Measurements from ENCODE around the gene C2CD4B. TPM values are rescaled to one million over a fixed set of nuclear protein-coding genes. Genes with fewer than 3 reads are reported as not detected.

The C2CD4B gene
- polyA plus RNA-seq, 2 donors, result 0.29 TPM

DNA sequence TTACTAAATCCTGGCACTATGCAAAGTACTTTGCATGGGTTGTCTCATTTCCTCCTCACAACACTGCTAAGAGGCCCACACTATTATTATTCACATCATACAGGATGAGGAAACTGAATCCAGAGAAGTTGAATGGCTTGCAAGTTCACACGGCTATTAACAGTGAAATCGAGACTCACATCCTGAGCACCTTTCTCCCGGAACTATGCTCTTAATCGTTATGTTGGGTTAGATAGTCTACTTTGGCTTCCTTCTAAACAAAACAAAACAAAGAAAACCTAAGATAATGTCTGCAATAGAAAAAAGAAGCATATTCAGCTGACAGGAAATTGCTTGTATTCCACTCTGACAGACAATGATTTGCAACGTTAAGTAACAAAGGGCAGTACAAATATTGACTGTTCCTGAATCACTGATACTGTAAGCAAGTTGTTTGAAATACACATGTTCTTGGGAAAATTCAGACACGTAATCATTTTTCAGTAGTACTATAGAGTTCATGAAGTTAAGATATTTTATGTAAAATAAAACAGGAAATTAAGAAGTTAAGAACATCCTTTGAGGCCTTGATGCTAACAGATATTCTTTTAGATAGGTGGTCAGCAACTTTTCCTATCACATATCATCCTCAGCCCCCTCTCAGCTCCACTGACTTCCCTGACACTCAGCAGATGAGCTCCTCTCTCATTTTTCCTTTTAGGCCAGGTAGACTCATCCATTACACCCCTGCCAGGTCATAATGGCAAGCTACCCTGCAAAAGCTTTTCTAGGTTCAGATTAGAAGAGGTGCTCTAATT lies 40.7 kb downstream of the C2CD4B start:
- Histone ChIP-seq H3K36me3 (ENCODE audit: control insufficient read depth in 2 of 2, insufficient read depth in 2 of 2, low read length in 1 of 2) (no peaks in the 10 kb centered on the region), H3K27ac (ENCODE audit: low read depth in 2 of 2, low read length in 1 of 2) (no peak overlapping the region), H3K4me3 (ENCODE audit: low read depth in 1 of 2, low read length in 2 of 2) (no peak overlapping the region), H3K4me1 (ENCODE audit: control insufficient read depth in 2 of 2, insufficient read depth in 2 of 2, low read length in 1 of 2) (peaks cover 0 to 3% of the 10 kb centered on the region in 2 donors), H3K9me3 (ENCODE audit: control insufficient read depth in 2 of 2, insufficient read depth in 1 of 2, low read depth in 1 of 2, low read length in 1 of 2) (no peaks in the 10 kb centered on the region), H3K27me3 (ENCODE audit: control insufficient read depth in 1 of 2, insufficient read depth in 2 of 2, low read length in 2 of 2) (no peaks in the 10 kb centered on the region)
- WGBS, 2 donors, result 41 to 60% methylated on average over 6 of the region's 6 CpGs

GRCh38 chr15:62122249-62122648 lies 42.8 kb downstream of the C2CD4B start:
- Histone ChIP-seq H3K27me3 (ENCODE audit: control insufficient read depth in 1 of 2, insufficient read depth in 2 of 2, low read length in 2 of 2) (no peaks in the 10 kb centered on the region), H3K27ac (ENCODE audit: low read depth in 2 of 2, low read length in 1 of 2) (no peak overlapping the region), H3K4me3 (ENCODE audit: low read depth in 1 of 2, low read length in 2 of 2) (no peak overlapping the region), H3K9me3 (ENCODE audit: control insufficient read depth in 2 of 2, insufficient read depth in 1 of 2, low read depth in 1 of 2, low read length in 1 of 2) (no peaks in the 10 kb centered on the region), H3K36me3 (ENCODE audit: control insufficient read depth in 2 of 2, insufficient read depth in 2 of 2, low read length in 1 of 2) (no peaks in the 10 kb centered on the region), H3K4me1 (ENCODE audit: control insufficient read depth in 2 of 2, insufficient read depth in 2 of 2, low read length in 1 of 2) (peaks cover 0 to 8% of the 10 kb centered on the region in 2 donors)
- 88 to 91% methylated on average over 2 of the region's 2 CpGs for whole genome bisulfite sequencing, 2 donors

- Histone ChIP-seq H3K9me3 (ENCODE audit: control insufficient read depth in 2 of 2, insufficient read depth in 1 of 2, low read depth in 1 of 2, low read length in 1 of 2) (no peaks in the 10 kb centered on the region), H3K4me1 (ENCODE audit: control insufficient read depth in 2 of 2, insufficient read depth in 2 of 2, low read length in 1 of 2) (peaks cover 0 to 8% of the 10 kb centered on the region in 2 donors), H3K27ac (ENCODE audit: low read depth in 2 of 2, low read length in 1 of 2) (no peak overlapping the region), H3K27me3 (ENCODE audit: control insufficient read depth in 1 of 2, insufficient read depth in 2 of 2, low read length in 2 of 2) (no peaks in the 10 kb centered on the region), H3K36me3 (ENCODE audit: control insufficient read depth in 2 of 2, insufficient read depth in 2 of 2, low read length in 1 of 2) (no peaks in the 10 kb centered on the region), H3K4me3 (ENCODE audit: low read depth in 1 of 2, low read length in 2 of 2) (no peak overlapping the region)
- WGBS, 2 donors, result 80 to 82% methylated on average over 8 of the region's 8 CpGs
These were observed 43.6 kb downstream of the C2CD4B start for GRCh38 chr15:62121273-62122015.

GRCh38 chr15:62120776-62121175 lies 44.3 kb downstream of the C2CD4B start:
- 95% methylated on average over 5 of the region's 5 CpGs for WGBS, 2 donors
- H3K4me3 ChIP-seq (ENCODE audit: low read depth in 1 of 2, low read length in 2 of 2), result no peak overlapping the region
- H3K4me1 ChIP-seq (ENCODE audit: control insufficient read depth in 2 of 2, insufficient read depth in 2 of 2, low read length in 1 of 2), result peaks cover 0 to 8% of the 10 kb centered on the region in 2 donors
- no peaks in the 10 kb centered on the region for H3K9me3 ChIP-seq (ENCODE audit: control insufficient read depth in 2 of 2, insufficient read depth in 1 of 2, low read depth in 1 of 2, low read length in 1 of 2)
- H3K27me3 ChIP-seq (ENCODE audit: control insufficient read depth in 1 of 2, insufficient read depth in 2 of 2, low read length in 2 of 2), result no peaks in the 10 kb centered on the region
- H3K36me3 ChIP-seq (ENCODE audit: control insufficient read depth in 2 of 2, insufficient read depth in 2 of 2, low read length in 1 of 2), result no peaks in the 10 kb centered on the region
- H3K27ac ChIP-seq (ENCODE audit: low read depth in 2 of 2, low read length in 1 of 2), result no peak overlapping the region

DNA sequence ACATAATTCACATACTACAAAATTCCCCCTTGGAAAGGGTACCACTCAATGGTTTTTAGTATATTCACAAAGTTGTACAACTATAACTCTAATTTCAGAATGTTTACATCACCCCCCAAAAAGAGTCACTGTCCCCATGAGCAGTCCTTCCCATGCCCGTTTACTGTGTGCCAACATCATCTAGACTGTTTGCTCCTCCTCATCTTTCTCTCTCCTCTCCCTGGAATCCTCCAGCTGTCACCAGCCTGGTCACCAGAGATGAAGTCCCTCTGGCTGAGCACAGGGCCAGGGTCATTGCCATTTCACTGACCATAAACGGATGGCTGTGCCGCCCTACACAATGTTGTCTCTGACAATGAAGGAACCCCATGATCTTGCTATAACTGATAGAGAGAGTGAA lies 45.2 kb downstream of the C2CD4B start:
- no peaks in the 10 kb centered on the region for H3K27me3 ChIP-seq (ENCODE audit: control insufficient read depth in 1 of 2, insufficient read depth in 2 of 2, low read length in 2 of 2)
- H3K36me3 ChIP-seq (ENCODE audit: control insufficient read depth in 2 of 2, insufficient read depth in 2 of 2, low read length in 1 of 2), result no peaks in the 10 kb centered on the region
- H3K4me1 ChIP-seq (ENCODE audit: control insufficient read depth in 2 of 2, insufficient read depth in 2 of 2, low read length in 1 of 2), result peaks cover 0 to 8% of the 10 kb centered on the region in 2 donors
- H3K4me3 ChIP-seq (ENCODE audit: low read depth in 1 of 2, low read length in 2 of 2), result no peak overlapping the region
- WGBS, 2 donors, result 91 to 93% methylated on average over 3 of the region's 3 CpGs
- peak overlapping the region; percentile 42 to 47 for H3K27ac ChIP-seq (ENCODE audit: low read depth in 2 of 2, low read length in 1 of 2)
- no peaks in the 10 kb centered on the region for H3K9me3 ChIP-seq (ENCODE audit: control insufficient read depth in 2 of 2, insufficient read depth in 1 of 2, low read depth in 1 of 2, low read length in 1 of 2)

- H3K4me3 ChIP-seq (ENCODE audit: low read depth in 1 of 2, low read length in 2 of 2), result no peak overlapping the region
- peak overlapping the region; percentile 29 to 82 for H3K27ac ChIP-seq (ENCODE audit: low read depth in 2 of 2, low read length in 1 of 2)
- peaks cover 0 to 8% of the 10 kb centered on the region in 2 donors for H3K4me1 ChIP-seq (ENCODE audit: control insufficient read depth in 2 of 2, insufficient read depth in 2 of 2, low read length in 1 of 2)
- 25 to 38% methylated on average over 7 of the region's 7 CpGs for WGBS, 2 donors
- H3K9me3 ChIP-seq (ENCODE audit: control insufficient read depth in 2 of 2, insufficient read depth in 1 of 2, low read depth in 1 of 2, low read length in 1 of 2), result no peaks in the 10 kb centered on the region
- no peaks in the 10 kb centered on the region for H3K36me3 ChIP-seq (ENCODE audit: control insufficient read depth in 2 of 2, insufficient read depth in 2 of 2, low read length in 1 of 2)
- no peaks in the 10 kb centered on the region for H3K27me3 ChIP-seq (ENCODE audit: control insufficient read depth in 1 of 2, insufficient read depth in 2 of 2, low read length in 2 of 2)
These were observed 45.7 kb downstream of the C2CD4B start for GRCh38 chr15:62119227-62119864.

DNA sequence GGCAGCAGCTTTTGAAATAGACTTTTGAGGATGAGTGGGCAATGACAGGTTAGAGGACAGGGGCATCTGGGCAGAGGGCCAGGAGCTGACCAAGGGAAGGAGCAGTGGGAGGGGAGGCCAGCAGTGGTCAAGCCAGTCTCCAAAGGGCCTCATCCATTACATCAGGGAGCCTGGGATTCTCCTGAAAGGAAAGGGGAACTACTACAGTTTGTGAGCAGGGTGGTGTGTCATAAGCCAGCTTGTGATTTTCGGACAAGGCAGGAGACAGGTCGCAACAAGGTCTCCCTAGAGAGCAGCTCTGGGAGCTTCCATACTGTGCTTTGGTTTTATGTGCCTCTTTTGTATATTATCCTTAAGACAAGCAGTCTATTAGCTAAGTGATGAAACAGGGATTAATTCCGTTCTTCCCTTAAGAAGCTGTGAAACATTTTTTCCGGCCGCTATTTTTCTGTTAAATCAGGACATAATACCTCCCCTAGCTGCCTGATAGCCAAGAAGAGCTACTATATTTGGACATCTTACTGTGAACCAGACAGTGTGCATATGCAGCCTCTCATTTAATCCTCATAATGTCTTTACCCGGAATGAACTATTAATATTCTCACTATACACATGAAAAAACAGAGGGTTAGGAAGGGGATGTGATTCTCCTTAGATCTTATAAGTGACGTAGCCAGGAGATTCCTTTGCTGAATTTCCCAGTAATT lies 46.4 kb downstream of the C2CD4B start:
- Histone ChIP-seq H3K4me1 (ENCODE audit: control insufficient read depth in 2 of 2, insufficient read depth in 2 of 2, low read length in 1 of 2) (peaks cover 0 to 9% of the 10 kb centered on the region in 2 donors), H3K4me3 (ENCODE audit: low read depth in 1 of 2, low read length in 2 of 2) (no peak overlapping the region), H3K36me3 (ENCODE audit: control insufficient read depth in 2 of 2, insufficient read depth in 2 of 2, low read length in 1 of 2) (no peaks in the 10 kb centered on the region), H3K27me3 (ENCODE audit: control insufficient read depth in 1 of 2, insufficient read depth in 2 of 2, low read length in 2 of 2) (no peaks in the 10 kb centered on the region), H3K27ac (ENCODE audit: low read depth in 2 of 2, low read length in 1 of 2) (peak overlapping the region; percentile 61 to 82), H3K9me3 (ENCODE audit: control insufficient read depth in 2 of 2, insufficient read depth in 1 of 2, low read depth in 1 of 2, low read length in 1 of 2) (no peaks in the 10 kb centered on the region)
- 49 to 55% methylated on average over 7 of the region's 7 CpGs for WGBS, 2 donors

- no peak overlapping the region for H3K27ac ChIP-seq (ENCODE audit: low read depth in 2 of 2, low read length in 1 of 2)
- 29 to 36% methylated on average over 1 of the region's 1 CpG for WGBS, 2 donors
- H3K27me3 ChIP-seq (ENCODE audit: control insufficient read depth in 1 of 2, insufficient read depth in 2 of 2, low read length in 2 of 2), result no peaks in the 10 kb centered on the region
- H3K36me3 ChIP-seq (ENCODE audit: control insufficient read depth in 2 of 2, insufficient read depth in 2 of 2, low read length in 1 of 2), result no peaks in the 10 kb centered on the region
- peaks cover 0 to 19% of the 10 kb centered on the region in 2 donors for H3K4me1 ChIP-seq (ENCODE audit: control insufficient read depth in 2 of 2, insufficient read depth in 2 of 2, low read length in 1 of 2)
- no peaks in the 10 kb centered on the region for H3K9me3 ChIP-seq (ENCODE audit: control insufficient read depth in 2 of 2, insufficient read depth in 1 of 2, low read depth in 1 of 2, low read length in 1 of 2)
- H3K4me3 ChIP-seq (ENCODE audit: low read depth in 1 of 2, low read length in 2 of 2), result no peak overlapping the region
These were observed 49.2 kb downstream of the C2CD4B start for GRCh38 chr15:62115847-62116246.

Data from esophagus (tissue), 2 donors.